ENCODE results near the gene FSTL1.

FSTL1 gene

GRCh38 chr3:120450600-120451271, at the start of gene FSTL1:
TSS of gene FSTL1 (minus strand) at chr3:120450992. CDS start at chr3:120450746, 246 bp downstream.
- peak; percentile 82 for DNase-seq (ENCODE audit: low spot score)

- no peak for DNase-seq (ENCODE audit: low spot score)
These were observed 48.0 kb upstream of the FSTL1 start for GRCh38 chr3:120498556-120499346.

- DNase-seq (ENCODE audit: low spot score), result no peak
These were observed 47.0 kb upstream of the FSTL1 start for GRCh38 chr3:120497818-120498217.

- no peak for DNase-seq (ENCODE audit: low spot score)
These were observed 46.5 kb upstream of the FSTL1 start for GRCh38 chr3:120497336-120497735.

- no peak for DNase-seq (ENCODE audit: low spot score)
These were observed 45.6 kb upstream of the FSTL1 start for GRCh38 chr3:120496278-120497002.

GRCh38 chr3:120495809-120496208, 45.0 kb upstream of the FSTL1 start:
- DNase-seq (ENCODE audit: low spot score), result no peak

- no peak for DNase-seq (ENCODE audit: low spot score)
These were observed 41.3 kb upstream of the FSTL1 start for GRCh38 chr3:120492103-120492502.

GRCh38 chr3:120489421-120489820, 38.6 kb upstream of the FSTL1 start:
- no peak for DNase-seq (ENCODE audit: low spot score)

- no peak for DNase-seq (ENCODE audit: low spot score)
These were observed 37.5 kb upstream of the FSTL1 start for GRCh38 chr3:120488296-120488695.

- no peak for DNase-seq (ENCODE audit: low spot score)
These were observed 36.4 kb upstream of the FSTL1 start for GRCh38 chr3:120487191-120487650.

- DNase-seq (ENCODE audit: low spot score), result no peak
These were observed 30.3 kb upstream of the FSTL1 start for GRCh38 chr3:120481081-120481480.

GRCh38 chr3:120477781-120478180, 27.0 kb upstream of the FSTL1 start:
- DNase-seq (ENCODE audit: low spot score), result no peak

- DNase-seq (ENCODE audit: low spot score), result no peak
These were observed 25.1 kb upstream of the FSTL1 start for GRCh38 chr3:120475722-120476377.

GRCh38 chr3:120473896-120474675, 23.3 kb upstream of the FSTL1 start:
- no peak for DNase-seq (ENCODE audit: low spot score)

- no peak for DNase-seq (ENCODE audit: low spot score)
These were observed 22.6 kb upstream of the FSTL1 start for GRCh38 chr3:120473389-120473788.

GRCh38 chr3:120472121-120472844, 21.5 kb upstream of the FSTL1 start:
- no peak for DNase-seq (ENCODE audit: low spot score)

- no peak for DNase-seq (ENCODE audit: low spot score)
These were observed 20.9 kb upstream of the FSTL1 start for GRCh38 chr3:120471643-120472042.

- DNase-seq (ENCODE audit: low spot score), result no peak
These were observed 20.1 kb upstream of the FSTL1 start for GRCh38 chr3:120470870-120471269.

GRCh38 chr3:120469882-120470301, 19.1 kb upstream of the FSTL1 start:
- DNase-seq (ENCODE audit: low spot score), result no peak

GRCh38 chr3:120469440-120469839, 18.6 kb upstream of the FSTL1 start:
- DNase-seq (ENCODE audit: low spot score), result no peak
